Renal cortex interstitium (tissue), 11 donors: Measurements from ENCODE around the gene ACSL6. TPM values are rescaled to one million over a fixed set of nuclear protein-coding genes. Genes with fewer than 3 reads are reported as not detected.

ENCODE experiments used
- DNase-seq, 11 donors: peaks; one replicate each; pipeline ENCODE4 v3.0.0-alpha.2; 2013; ENCODE audit warnings: low read depth in 9 of 11, low spot score in 4 of 11; ENCODE audit errors: extremely low read depth in 1 of 11
- polyA plus RNA-seq, 3 donors: library from polyadenylated mRNA; unstranded; fragments of 120-200 nt; gene quantifications; one replicate each; pipeline ENCODE4 v1.2.1, GENCODE V29; 2013; ENCODE audit not compliant: insufficient read length in 3 of 3

Gene ACSL6
- polyA plus RNA-seq, 3 donors = 1.3 to 2.1 (median 1.8) TPM

- DNase-seq = no peak
Measured at GRCh38 chr5:132020568-132021339, 9.3 kb upstream of the ACSL6 start.

GRCh38 chr5:132019857-132020555 is 8.5 kb upstream of the ACSL6 start:
- no peak for DNase-seq

DNA sequence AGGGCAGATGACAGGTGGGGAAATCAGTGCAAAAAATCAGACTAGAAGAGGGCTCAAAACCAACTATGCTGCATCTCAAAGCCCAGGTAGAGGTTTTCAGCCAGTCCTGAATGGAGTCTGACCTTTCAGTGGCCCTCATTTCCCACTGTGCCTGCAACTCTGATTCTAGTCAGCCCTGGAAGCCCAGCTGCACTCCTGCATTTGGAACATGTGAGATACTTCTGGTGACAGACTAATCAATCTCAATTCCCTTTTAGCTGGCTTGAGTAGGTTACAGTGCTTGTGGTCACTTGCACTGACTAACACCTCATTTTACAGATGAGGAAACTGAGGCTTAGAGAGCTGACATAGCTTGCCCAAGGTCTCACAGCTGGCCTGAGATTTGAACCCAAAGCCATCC is 7.9 kb upstream of the ACSL6 start:
- DNase-seq = no peak

DNA sequence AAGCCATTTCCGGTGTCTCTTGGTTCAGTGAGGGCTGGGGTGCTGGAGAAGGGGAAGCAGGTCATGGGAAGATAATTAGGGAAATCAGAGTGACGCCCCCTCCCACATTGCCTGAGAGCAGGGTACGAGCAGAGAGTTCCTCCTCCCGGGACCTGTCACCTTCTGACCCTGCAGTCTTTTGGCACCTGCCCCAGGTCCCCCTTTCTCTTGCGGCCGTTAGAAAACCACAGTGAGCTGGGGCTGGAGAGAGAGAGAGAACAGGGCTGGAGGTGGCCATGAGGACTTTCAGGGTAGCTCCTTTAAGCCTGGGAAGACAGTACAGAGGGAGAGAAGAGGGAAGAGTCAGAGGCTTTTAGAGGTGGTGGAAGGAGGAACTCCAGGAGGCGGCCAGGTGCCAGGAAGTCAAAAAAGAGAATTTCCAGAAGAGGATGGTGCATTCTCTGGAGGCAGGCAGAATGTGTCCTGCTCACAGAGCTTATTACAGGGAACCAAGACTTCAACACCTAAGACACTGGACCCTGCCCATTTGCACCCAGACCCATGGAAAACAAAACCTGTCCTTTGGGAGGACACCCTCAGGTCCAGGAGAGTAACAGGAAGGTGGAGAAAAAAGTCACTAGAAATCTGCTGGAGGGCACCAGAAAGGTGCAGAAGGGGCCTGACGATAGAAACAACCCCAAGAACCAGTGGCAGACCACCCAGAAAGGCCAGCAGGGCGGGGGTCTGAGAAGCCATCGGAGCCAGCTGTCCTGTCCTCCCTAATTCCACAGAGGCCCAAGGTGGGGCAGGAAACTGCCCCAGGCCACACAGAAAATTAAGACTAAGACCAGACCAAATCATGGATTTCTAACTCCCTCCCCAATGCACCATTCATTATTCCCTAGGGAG is 6.5 kb upstream of the ACSL6 start:
- DNase-seq = no peak

DNA sequence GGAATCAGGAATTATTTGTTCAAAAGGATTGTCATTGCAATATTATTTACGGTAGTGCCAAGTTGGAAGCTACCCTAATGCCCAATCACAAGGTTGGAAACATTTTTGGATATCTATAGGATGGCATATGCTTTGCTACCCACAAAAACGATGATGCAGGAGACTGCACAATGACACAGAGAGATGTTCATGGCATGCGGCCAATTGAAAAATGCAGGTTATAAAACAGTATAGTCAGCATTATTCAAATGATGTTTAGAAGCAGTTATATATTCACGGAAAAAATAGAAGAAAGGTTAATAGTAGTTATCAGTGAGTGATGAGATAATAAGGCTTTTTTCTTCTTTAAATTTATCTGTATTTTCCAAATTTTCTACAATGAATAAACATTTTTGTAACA is 5.9 kb upstream of the ACSL6 start:
- no peak for DNase-seq

DNA sequence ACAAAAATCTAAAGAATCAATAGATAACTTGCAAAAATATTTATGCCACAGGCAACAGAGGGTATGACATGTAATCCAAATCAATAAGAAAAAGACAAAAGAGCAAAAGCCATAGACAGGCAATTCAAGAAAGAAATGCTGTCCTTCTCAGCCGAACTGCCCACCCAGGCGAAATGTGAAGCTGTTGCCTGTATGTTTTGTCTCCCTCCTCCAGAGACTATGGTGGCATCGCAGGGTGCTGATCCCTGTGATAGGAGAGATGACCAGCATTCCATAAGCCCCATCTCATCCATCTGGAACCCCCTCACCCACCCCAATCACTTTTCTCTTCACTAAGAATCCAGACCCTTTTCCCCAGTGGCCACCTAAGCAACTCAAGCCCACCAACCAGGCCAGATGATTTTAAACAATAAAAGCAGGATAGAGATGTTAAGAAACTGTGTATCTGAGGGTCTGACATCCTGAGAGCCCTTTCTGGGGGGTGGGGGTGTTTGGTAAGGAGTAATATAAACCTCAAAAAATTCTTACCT is 5.3 kb upstream of the ACSL6 start:
- DNase-seq = no peak

DNA sequence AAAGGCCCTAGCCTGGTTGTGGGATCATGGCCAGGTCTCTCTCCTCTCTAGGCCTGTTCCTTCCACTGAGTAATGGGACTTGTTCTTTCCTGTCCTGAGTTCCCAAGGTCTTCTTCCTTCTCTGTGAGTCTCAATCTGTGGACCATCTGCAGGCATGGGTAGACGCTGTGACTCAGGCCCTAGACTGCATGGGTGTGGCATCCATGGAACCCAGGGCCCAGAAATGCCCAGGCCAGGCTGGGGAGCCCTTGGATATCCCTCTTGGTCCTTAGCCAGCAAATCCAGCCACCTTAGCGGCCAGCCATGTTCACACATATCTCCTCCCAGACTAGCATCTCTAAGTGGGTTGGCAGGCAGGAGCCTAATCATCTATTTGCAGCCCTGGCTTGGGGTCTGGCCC is 2.3 kb upstream of the ACSL6 start:
- no peak for DNase-seq

DNA sequence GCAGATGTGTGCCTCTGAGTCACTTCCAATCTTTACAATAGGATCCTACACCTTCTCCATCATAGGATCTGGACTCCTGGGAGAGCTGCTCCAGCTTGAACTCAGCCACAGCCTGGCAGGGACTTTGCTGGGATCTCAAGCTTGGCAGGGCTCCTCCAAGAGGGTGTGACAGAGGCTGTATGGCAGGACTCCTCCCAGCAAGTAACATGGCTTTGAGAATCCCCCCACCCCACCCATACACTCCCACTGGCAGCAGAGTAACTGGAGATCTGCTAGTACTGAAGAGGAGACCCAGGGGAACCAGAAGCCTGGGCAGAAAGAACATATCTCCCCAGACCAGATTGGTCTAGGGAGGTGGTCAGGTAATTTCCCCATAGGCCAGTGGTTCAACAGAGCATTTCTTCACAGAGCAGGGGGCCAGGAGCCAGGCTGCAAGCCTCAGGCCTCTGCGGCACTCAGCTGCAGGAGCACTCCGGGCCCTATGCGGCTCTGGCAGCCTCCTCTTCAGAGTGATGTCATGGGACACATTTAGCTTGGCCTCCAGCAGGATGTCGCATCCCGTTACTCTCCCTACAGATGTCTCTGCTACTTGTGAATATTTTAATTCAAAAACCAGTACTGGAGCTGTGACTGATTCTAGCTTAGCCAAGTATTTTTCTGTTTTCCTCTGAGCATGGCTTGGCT is 1.7 kb upstream of the ACSL6 start:
- no peak for DNase-seq

DNA sequence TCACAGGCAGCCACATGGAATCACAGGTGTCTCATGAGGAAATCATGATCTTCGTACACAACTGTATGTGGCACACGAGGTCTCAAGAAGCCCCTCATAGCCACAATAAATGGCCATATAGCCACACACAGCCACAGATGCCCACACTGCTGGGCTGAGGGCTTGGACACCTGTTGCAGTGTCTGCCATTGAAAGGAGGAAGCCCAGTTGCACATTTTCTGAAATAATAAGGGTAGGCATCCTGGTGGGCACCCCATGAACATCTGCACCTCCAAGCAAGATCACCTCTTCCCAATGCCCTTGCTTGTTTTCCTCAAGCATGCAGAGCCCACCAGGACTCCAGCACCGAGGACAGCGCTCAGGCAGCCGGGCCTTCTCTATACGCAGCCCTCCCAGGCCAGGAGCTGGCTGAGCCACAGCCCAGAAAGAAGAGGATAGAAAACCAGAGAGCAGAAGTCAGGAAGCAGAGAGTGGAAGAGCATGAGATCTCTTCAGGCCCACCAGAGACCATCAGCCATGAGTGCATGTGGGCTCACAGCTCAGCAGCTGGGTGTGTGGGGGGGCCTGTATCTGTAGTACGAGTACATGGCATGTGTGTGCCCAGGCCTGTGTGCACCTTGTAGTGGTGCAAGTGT is 1.0 kb upstream of the ACSL6 start:
- DNase-seq = peak; percentile 48 to 81 (median 72)

GRCh38 chr5:132010989-132011621 is 353 bp downstream of the ACSL6 start:
- no peak for DNase-seq

DNA sequence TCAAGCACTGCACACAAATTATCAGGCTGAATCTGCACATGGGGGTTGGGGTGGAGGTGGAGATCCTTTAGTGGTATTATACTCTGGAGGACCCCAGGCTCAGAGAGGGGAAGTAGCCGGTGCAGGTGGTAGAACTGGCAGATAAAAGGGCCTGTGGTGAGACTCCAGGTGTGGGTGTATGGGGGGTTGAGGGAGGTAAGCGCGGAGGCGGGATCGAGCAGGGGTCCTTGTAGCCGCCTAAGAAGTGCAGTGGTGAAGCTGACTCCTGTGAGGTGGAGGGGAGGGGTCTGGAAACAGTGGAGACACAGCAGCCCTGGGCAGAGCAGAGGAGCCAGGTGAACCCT is 841 bp downstream of the ACSL6 start:
- no peak for DNase-seq

DNA sequence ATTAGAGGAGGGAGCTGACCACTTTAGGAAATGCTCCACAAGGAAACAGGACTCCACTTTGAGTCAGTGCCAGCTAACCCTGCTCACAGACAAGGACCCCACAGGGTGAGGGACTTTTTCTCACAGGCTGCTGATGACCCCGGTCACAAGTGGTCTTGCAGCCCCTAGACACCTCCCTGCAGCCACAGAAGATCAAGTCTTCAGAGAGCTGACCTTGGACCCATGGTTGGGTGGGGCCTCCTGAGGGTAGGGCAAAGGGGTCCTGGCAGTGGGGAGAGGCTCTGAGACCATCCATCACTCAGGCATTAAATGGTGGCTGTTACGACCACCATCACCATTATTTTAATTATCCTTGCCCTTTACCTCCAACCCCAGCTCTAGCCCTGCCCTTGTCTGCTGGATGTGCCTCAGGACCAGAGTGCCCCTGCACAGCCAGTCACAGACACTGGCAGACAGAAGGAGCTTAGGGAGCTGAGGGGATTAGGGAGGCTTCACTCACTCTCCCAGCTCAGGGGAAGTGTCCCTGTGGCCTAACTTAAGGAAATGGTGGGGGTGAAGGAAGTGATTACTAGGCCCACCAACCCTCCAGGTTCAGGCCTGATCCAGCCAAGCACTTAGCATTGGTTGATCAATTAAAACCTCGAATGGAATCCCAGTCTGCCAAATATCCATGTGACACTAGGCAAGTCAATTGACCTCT is 1.6 kb downstream of the ACSL6 start:
- no peak for DNase-seq

DNA sequence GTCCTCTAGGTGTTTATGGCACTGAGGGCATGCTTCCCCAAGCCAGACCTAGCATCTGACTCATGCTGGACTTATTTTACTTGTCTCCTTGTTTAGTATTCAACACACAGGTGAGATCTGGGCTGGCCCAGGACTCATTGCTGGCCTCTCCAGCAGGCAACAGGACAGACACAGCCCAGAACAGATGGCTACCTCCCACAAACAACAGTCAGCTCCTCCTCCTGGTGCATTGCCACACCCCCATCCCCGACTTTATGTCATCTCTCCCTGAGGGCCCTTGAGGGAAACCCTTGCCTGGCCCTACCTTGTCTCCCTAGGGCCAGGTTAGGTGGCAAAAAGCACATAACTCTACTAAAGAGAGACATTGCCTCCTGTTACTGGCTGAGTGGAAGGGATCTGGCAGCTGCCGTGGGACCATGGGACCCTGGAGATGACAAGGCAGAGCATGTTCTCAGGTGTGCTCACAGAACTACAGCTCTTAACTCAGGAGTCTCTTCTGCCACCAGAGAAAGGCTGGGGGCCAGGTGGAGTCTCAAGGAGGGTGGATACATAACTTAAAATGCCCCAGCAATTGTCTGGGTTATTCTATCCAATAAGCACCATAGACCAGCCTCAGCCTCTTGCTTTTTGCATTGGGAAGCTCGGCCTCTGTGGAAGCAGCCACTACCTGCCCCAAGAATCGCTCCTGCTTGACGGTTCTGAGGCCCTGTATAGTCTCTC is 2.3 kb downstream of the ACSL6 start:
- DNase-seq = no peak

DNA sequence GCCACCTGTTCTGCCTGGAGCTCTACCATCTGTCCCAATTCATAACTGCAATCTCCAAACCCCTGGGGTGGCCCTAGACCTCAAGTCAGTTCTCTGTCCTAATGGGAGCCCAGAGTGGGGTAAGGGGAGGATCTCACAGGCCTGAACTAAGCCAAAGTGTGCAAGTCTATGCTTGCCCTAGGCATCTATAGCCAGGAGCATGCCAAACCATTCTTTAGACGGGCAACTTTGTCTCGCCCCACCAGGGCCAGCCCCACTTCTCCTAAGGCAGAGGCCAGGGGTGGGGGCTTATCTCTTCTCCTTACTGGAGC is 3.3 kb downstream of the ACSL6 start:
- no peak for DNase-seq

DNA sequence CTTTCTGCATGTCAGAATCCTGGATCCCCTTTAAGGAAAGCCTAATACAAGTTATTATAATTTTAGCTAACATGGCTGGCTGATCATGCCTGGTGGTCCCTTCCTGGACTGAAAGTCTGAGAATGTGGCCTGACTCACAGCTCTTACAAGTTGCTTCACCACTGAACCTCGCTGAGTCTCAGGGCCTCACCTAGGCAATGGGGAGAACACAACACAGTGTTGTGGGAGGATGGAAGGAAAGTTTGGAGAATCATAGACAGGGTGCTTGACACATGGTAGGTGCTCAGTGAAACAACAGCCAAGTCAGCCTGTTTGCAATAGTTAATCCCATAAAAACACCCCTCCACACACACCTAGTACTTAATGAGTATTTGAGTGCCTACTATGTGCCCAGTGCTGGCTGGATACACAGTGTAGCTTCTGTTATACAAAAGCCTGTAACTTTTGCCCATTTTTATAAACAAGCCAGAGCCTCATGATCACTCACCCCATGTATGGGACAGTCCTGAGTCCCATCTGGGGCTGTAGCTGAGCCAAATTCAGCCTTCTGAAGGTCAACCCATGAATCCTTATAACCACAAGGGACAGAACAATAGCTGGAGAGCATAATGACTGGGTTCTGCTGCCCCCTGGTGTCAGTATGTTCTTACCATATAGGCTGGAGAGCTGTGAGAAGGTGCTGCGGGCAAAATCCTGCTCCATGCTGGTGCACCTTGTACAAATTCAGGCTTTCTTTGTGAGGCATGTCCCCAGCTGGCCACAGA is 3.9 kb downstream of the ACSL6 start:
- DNase-seq = peak in 9 of 11 donors; percentile 23 to 52 (median 47)

- DNase-seq = no peak
Measured at GRCh38 chr5:132006331-132007120, 4.9 kb downstream of the ACSL6 start.
